Measurements from ENCODE around the gene INAFM2. TPM values are rescaled to one million over a fixed set of nuclear protein-coding genes. Genes with fewer than 3 reads are reported as not detected.

INAFM2 gene
- total RNA-seq, 1 experiment from 2014 or later, result 8.8 TPM

GRCh38 chr15:40334941-40335795, 11.7 kb downstream of the INAFM2 start:
- Histone ChIP-seq H3K27ac (ENCODE audit: low read depth, low read length) (no peak overlapping the region), H3K4me2 (ENCODE audit: low read length) (no peak overlapping the region), H3K36me3 (ENCODE audit: control insufficient read depth in 1 of 2, insufficient read depth in 2 of 2, low read length in 2 of 2) (peaks cover 0 to 7% of the 10 kb centered on the region in 2 experiments; a peak in 1 of 4 replicates), H3K9me2 (ENCODE audit: insufficient read depth) (no peaks in the 10 kb centered on the region), H4K20me1 (ENCODE audit: insufficient read depth) (no peaks in the 10 kb centered on the region), H3K4me1 (ENCODE audit: control insufficient read depth in 1 of 2, insufficient read depth in 2 of 2, low read length in 2 of 2) (peaks cover 28 to 31% of the 10 kb centered on the region in 2 experiments), H3K9me3 (ENCODE audit: control insufficient read depth in 1 of 2, insufficient read depth in 1 of 2, low read depth in 1 of 2, low read length in 2 of 2) (no peaks in the 10 kb centered on the region), H3K79me2 (ENCODE audit: insufficient read depth, low read length) (peaks cover 5% of the 10 kb centered on the region; the same call in 1 of the 2 replicates), H2AFZ (ENCODE audit: low read depth, low read length, poor library complexity, severe bottlenecking) (no peak overlapping the region), H3K4me3 (replicated peaks in 1 of 2; ENCODE audit: low read depth in 1 of 2, low read length in 2 of 2) (no peak overlapping the region), H3K27me3 (ENCODE audit: insufficient read depth, low read length) (no peaks in the 10 kb centered on the region), H3K9ac (ENCODE audit: low read length) (no peak overlapping the region)
- ChIA-PET CTCF (no interaction called here), POLR2A (no interaction called here), RAD21 (ENCODE audit: low non-redundant PET in 1 of 2, low total read pairs in 2 of 2, uncharacterized antibody in 2 of 2, unreplicated experiment in 2 of 2) (no interaction called here)
- DNase-seq (ENCODE audit: low read depth, low spot score), result no peak
- BruUV-seq (replicated peaks), result no TSS peak
- no peak for TF ChIP-seq POLR2A (IDR thresholded peaks at IDR 0.05; ENCODE audit: borderline replicate concordance, extremely low read depth, insufficient read depth, insufficient read length)
- no peak for TF ChIP-seq TCF7L2 (IDR thresholded peaks at IDR 0.05; ENCODE audit: borderline replicate concordance, extremely low read depth, insufficient read depth, insufficient read length)
- no peak for TF ChIP-seq ZNF274 (IDR thresholded peaks at IDR 0.05; ENCODE audit: low read depth, low read length)
- TF ChIP-seq, protein P1, sequence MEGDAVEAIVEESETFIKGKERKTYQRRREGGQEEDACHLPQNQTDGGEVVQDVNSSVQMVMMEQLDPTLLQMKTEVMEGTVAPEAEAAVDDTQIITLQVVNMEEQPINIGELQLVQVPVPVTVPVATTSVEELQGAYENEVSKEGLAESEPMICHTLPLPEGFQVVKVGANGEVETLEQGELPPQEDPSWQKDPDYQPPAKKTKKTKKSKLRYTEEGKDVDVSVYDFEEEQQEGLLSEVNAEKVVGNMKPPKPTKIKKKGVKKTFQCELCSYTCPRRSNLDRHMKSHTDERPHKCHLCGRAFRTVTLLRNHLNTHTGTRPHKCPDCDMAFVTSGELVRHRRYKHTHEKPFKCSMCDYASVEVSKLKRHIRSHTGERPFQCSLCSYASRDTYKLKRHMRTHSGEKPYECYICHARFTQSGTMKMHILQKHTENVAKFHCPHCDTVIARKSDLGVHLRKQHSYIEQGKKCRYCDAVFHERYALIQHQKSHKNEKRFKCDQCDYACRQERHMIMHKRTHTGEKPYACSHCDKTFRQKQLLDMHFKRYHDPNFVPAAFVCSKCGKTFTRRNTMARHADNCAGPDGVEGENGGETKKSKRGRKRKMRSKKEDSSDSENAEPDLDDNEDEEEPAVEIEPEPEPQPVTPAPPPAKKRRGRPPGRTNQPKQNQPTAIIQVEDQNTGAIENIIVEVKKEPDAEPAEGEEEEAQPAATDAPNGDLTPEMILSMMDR (IDR thresholded peaks at IDR 0.05 in 2 of 3, conservative IDR thresholded peaks at IDR 0.05 in 1 of 3; ENCODE audit: borderline replicate concordance in 1 of 3, insufficient read depth in 1 of 3, low read depth in 2 of 3, low read length in 2 of 3), result no peak
- no peak for TF ChIP-seq SRF (IDR thresholded peaks at IDR 0.05; ENCODE audit: low read depth)
- TF ChIP-seq ZFX (IDR thresholded peaks at IDR 0.05), result no peak
- no peak for TF ChIP-seq SP1 (IDR thresholded peaks at IDR 0.05; ENCODE audit: low read depth)
- TF ChIP-seq JUND (IDR thresholded peaks at IDR 0.05), result no peak
- no peak for TF ChIP-seq SIN3A (IDR thresholded peaks at IDR 0.05; ENCODE audit: low read depth)
- no peak for TF ChIP-seq ZBTB33 (IDR thresholded peaks at IDR 0.05; ENCODE audit: extremely low read depth, insufficient replicate concordance, low read length)
- intact Hi-C loops (cut with micrococcal nuclease), result no loop called here
- ATAC-seq, result no peak

Data from HCT116 (cell line).